Measurements from ENCODE around the gene CLOCK. TPM values are rescaled to one million over a fixed set of nuclear protein-coding genes. Genes with fewer than 3 reads are reported as not detected.

The CLOCK gene
- total and polyA plus RNA-seq, 9 of the 15 experiments (the other 6 are each of a cell fraction or from before 2014, with no cell fraction given), result 3.7 to 14.4 (median 9.4) TPM

GRCh38 chr4:55397520-55398321 lies 149.0 kb downstream of the CLOCK start (continued):
- no peak for TF ChIP-seq DDX20 (tag; IDR thresholded peaks at IDR 0.05; ENCODE audit: low read depth)
- no peak for TF ChIP-seq E2F1 (CRISPR knock-in tag; IDR thresholded peaks at IDR 0.05)
- TF ChIP-seq ZNF121 (CRISPR knock-in tag; conservative IDR thresholded peaks at IDR 0.05), result peak; percentile 78
- no peak for TF ChIP-seq EHMT2 (IDR thresholded peaks at IDR 0.05)
- no peak for TF ChIP-seq GATAD2A (IDR thresholded peaks at IDR 0.05)
- TF ChIP-seq ZNF407 (IDR thresholded peaks at IDR 0.05; ENCODE audit: low read depth), result 0 out of 2 replicates have a peak, but pooled peaks have one; percentile 36
- no peak for TF ChIP-seq RBM25 (IDR thresholded peaks at IDR 0.05; ENCODE audit: low read depth, low read length, severe bottlenecking)
- peak; percentile 65; the same call in 1 of the 2 replicates for TF ChIP-seq OTX1 (CRISPR knock-in tag; IDR thresholded peaks at IDR 0.05)
- peak; percentile 55; the same call in 1 of the 2 replicates for TF ChIP-seq PHB2 (IDR thresholded peaks at IDR 0.05; ENCODE audit: low read depth)
- TF ChIP-seq ZNF134 (CRISPR knock-in tag; conservative IDR thresholded peaks at IDR 0.05), result no peak
- TF ChIP-seq TBP (optimal IDR thresholded peaks at IDR 0.05; ENCODE audit: low read depth, low read length), result no peak
- TF ChIP-seq SUPT5H (IDR thresholded peaks at IDR 0.05), result peak; percentile 37; the same call in 1 of the 2 replicates
- no peak for TF ChIP-seq COPS2 (conservative IDR thresholded peaks at IDR 0.05)
- TF ChIP-seq SIN3B (IDR thresholded peaks at IDR 0.05; ENCODE audit: low read depth), result 0 out of 2 replicates have a peak, but pooled peaks have one; percentile 8
- TF ChIP-seq ZNF263 (CRISPR knock-in tag; IDR thresholded peaks at IDR 0.05; ENCODE audit: borderline replicate concordance), result no peak
- TF ChIP-seq CEBPG (CRISPR knock-in tag; IDR thresholded peaks at IDR 0.05), result no peak
- TF ChIP-seq CEBPG (tag; conservative IDR thresholded peaks at IDR 0.05 in 1 of 2, IDR thresholded peaks at IDR 0.05 in 1 of 2), result peak; percentile 42 to 66
- no peak for TF ChIP-seq HDAC8 (tag; IDR thresholded peaks at IDR 0.05)
- TF ChIP-seq FOXO4 (CRISPR knock-in tag; IDR thresholded peaks at IDR 0.05), result no peak

All from K562 (cell line).